Activated T-helper 1 cell treated with anti-CD3 and anti-CD28 coated beads, Interleukin-12 subunit alpha, Interleukin-12 subunit beta, Interleukin-2, Interleukin-4 antibody, amounts not matched to agents 30 ng/mL and 10 ng/mL and 1 ng/mL, durations not matched to agents 14 hours and 24 hours and 36 hours (primary cell): Measurements from ENCODE around the gene ARHGAP4. TPM values are rescaled to one million over a fixed set of nuclear protein-coding genes. Genes with fewer than 3 reads are reported as not detected.
A peak's percentile ranks its signal among the peaks of the same experiment; 100 is the strongest.

Source experiments
- DNase-seq: peaks from one replicate; pipeline ENCODE4 v3.0.0; 2021; ENCODE audit warnings: low spot score
- H3K27ac Mint-ChIP-seq: one replicate; pipeline ENCODE4 v1.8.0; 2021; ENCODE audit warnings: mild to moderate bottlenecking, mixed read lengths
- H3K27me3 Mint-ChIP-seq: one replicate; pipeline ENCODE4 v1.8.0; 2022; ENCODE audit warnings: mild to moderate bottlenecking, moderate library complexity, mixed read lengths; ENCODE audit not compliant: insufficient read depth
- H3K36me3 Mint-ChIP-seq: one replicate; pipeline ENCODE4 v1.8.0; 2021; ENCODE audit warnings: low read depth, mixed read lengths
- H3K4me1 Mint-ChIP-seq: one replicate; pipeline ENCODE4 v1.8.0; 2021; ENCODE audit warnings: low read depth, mixed read lengths
- H3K4me3 Mint-ChIP-seq: one replicate; pipeline ENCODE4 v1.8.0; 2021; ENCODE audit warnings: mild to moderate bottlenecking, moderate library complexity, mixed read lengths
- H3K9me3 Mint-ChIP-seq: one replicate; pipeline ENCODE4 v1.8.0; 2021; ENCODE audit warnings: mixed read lengths
- intact Hi-C: fragments of 100-400 bp; cut with micrococcal nuclease; formaldehyde crosslinking; loops from one replicate; pipeline ENCODE4 v1.15.1; 2024
- total RNA-seq: library from RNA; stranded (reverse); gene quantifications from 2 replicates; pipeline ENCODE4 v1.2.3, GENCODE V29; 2022

Gene ARHGAP4
- total RNA-seq: 128 TPM in 2 replicates

DNA sequence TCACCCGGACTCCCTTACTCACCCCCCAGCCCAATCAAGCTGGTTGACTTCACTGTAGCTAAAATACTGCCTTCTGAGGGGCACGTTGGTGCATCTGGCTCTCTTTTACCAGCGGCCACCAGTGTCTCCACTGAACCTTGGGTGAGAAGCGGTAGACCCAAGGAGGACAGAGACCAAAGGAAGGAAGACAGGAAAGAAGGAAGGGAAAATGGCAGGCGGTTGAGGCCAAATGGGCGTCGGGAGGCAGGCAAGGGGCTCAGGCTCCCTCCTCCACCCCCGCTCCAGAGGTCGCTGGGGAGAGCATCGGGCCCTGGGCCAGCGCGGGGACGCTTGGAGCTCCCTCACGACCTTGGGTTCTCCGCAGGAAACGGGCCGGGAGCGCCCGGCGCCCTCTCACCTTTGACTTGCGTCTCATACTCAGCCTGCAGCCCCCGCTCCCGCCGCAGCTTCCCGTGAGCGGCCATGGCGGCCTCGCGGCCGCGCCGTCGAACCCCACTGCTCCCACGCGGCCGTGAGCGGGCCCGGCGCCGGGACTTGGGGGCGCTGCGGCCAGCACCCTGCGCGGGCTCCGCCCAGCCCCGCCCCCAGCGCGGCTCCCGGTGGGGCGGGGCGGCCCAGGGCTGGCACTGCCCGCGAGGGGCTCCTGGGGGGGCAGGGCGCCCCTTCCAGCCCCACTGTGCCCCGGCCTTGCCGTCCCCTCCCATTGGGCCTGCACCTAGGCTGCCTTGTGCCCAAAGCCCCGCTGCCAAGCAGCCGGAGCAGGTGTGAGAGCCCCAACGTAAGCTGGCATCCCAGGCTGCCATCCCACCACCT lies at the start of gene ARHGAP4:
ARHGAP4 (minus strand) TSS at position 526 of the 813 bp plus-strand sequence; CDS start at position 464, 62 bp downstream.
- H3K36me3 Mint-ChIP-seq: peaks cover 6% of the 10 kb centered on the region

DNA sequence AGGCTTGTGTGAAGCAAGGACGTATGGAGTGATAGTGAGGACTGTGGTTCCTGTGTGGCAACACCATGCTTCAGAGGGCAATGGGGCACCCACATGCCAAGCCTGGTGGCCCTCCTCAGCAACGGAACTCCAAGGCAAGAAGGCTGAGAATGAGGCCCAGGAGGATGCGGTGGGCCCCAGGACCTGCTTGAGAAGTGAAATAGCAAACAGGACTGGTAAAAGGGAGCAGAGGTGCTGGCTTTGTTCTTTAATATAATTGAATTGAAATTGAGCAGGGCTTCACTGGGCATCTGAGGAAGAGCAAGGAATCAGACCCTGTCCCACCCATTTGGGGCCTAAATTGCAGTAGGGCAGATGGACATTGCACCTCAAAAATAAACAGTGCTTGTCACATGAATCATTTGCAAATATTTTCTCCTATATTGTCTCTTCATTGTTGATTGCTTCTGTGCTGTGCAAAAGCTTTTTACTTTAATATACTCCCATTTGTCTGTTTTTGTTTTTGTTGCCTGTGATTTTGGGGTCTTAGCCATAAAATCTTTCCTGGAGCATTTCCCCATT lies 48.7 kb upstream of the ARHGAP4 start:
- H3K27ac Mint-ChIP-seq: peak overlapping the region; percentile 95
- H3K4me3 Mint-ChIP-seq: no peak overlapping the region
- intact Hi-C loops: loop anchor here (10.0 kb wide), 1 partner anchor 540 kb away; the partner anchor contains the start of gene FAM3A
- no peaks in the 10 kb centered on the region for H3K9me3 Mint-ChIP-seq
- peaks cover 22% of the 10 kb centered on the region for H3K4me1 Mint-ChIP-seq
- no peaks in the 10 kb centered on the region for H3K27me3 Mint-ChIP-seq
- H3K36me3 Mint-ChIP-seq: peaks cover 2% of the 10 kb centered on the region
- no peak for DNase-seq

More for the DNA sequence above, at the start of gene ARHGAP4:
- intact Hi-C loops: loop anchor here (1.0 to 10.0 kb wide), 9 partner anchors 9 to 551 kb away; partner anchors contain the start of genes ABCD1, BCAP31, IRAK1 and LAGE3
- peak; percentile 40 for DNase-seq
- Mint-ChIP-seq H3K27me3 (no peaks in the 10 kb centered on the region), H3K27ac (peak within 1 kb of the TSS; percentile 97), H3K4me1 (peaks cover 30% of the 10 kb centered on the region), H3K4me3 (peak within 1 kb of the TSS; percentile 96), H3K9me3 (no peaks in the 10 kb centered on the region)

DNA sequence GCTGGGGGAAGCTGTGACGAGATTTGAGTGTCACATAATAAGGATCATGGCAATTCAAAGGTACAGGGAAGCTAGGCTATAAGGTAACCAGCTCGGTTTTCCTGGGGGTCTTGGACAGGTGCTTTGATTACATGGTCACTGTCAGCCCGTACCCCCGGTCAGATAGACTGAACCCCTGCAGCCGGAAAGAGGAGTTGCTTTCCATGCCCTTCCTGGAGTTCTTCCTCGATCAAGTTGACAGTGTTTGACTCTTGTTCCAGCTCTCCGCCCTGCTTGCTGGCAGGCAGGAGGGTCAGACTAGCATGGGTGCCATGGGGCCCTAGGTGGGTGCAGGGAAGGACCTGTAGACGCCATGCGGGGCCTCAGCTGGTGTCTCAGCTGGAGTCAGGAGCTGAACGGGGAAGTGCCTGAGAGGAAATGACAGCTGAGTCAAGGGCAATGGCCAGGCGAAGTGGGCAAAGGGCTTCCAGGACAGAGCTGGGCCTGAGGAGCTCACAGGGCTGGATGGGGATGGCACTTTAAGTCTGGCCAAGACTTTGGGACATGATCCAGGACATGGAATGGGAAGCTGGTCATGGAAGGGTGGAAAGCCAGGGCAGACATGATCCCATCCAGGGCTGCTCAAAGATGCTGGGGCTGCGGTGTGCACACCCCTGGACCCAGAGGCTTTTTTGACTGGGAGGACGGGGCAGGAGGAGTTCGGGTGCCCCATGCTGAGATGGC lies 48.1 kb upstream of the ARHGAP4 start:
- Mint-ChIP-seq H3K4me3 (peak overlapping the region; percentile 28), H3K9me3 (no peaks in the 10 kb centered on the region), H3K4me1 (peaks cover 22% of the 10 kb centered on the region), H3K27ac (peak overlapping the region; percentile 95), H3K36me3 (peaks cover 6% of the 10 kb centered on the region), H3K27me3 (no peaks in the 10 kb centered on the region)
- intact Hi-C loops: loop anchor here (10.0 kb wide), 1 partner anchor 541 kb away; the partner anchor contains the start of gene FAM3A
- no peak for DNase-seq

DNA sequence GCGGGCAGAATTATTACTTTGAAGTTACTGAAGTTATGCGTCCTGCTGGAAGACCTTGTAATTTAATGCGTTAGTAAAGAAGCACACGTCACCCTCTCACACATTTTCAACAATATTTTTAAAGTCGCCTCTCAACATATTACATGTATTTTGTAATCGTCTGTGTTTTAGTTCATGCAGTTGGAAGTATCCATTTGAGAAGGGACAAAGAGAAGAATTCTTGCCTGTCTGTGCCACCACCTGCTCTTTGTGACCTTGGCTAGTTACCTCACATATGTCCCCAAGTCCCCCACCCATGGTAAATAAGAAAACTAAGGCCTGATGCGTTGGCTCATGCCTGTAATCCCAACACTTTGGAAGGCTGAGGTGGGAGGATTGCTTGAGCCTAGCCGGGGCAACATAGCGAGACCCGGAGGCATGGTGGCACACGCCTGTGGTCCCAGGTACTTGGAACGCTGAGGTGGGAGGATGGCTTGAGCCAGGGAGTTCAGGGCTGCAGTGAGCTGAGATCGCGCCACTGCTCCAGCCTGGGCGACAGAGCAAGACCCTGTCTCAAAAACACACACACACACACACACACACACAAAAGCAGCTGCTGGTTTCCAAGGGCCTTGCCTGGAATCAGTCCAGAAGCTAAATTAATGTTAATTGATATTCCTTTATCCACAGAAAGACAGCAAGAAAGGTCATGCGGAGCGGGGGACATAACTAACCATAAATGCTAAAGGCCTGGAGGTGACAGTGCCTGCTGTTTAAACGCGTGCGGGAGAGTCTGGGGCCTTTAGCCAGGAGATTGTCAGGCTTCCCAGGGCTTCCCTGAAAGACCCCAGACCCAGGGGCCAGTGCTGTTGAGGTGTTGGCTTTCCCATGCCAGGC lies 47.3 kb upstream of the ARHGAP4 start:
- Mint-ChIP-seq H3K27me3 (no peaks in the 10 kb centered on the region), H3K36me3 (peaks cover 7% of the 10 kb centered on the region), H3K27ac (peak overlapping the region; percentile 95), H3K4me1 (peaks cover 24% of the 10 kb centered on the region), H3K9me3 (no peaks in the 10 kb centered on the region), H3K4me3 (peak overlapping the region; percentile 89)
- intact Hi-C loops: loop anchor here (2.0 to 10.0 kb wide), 4 partner anchors 47 to 541 kb away; partner anchors contain the start of genes FAM3A and LAGE3
- no peak for DNase-seq

DNA sequence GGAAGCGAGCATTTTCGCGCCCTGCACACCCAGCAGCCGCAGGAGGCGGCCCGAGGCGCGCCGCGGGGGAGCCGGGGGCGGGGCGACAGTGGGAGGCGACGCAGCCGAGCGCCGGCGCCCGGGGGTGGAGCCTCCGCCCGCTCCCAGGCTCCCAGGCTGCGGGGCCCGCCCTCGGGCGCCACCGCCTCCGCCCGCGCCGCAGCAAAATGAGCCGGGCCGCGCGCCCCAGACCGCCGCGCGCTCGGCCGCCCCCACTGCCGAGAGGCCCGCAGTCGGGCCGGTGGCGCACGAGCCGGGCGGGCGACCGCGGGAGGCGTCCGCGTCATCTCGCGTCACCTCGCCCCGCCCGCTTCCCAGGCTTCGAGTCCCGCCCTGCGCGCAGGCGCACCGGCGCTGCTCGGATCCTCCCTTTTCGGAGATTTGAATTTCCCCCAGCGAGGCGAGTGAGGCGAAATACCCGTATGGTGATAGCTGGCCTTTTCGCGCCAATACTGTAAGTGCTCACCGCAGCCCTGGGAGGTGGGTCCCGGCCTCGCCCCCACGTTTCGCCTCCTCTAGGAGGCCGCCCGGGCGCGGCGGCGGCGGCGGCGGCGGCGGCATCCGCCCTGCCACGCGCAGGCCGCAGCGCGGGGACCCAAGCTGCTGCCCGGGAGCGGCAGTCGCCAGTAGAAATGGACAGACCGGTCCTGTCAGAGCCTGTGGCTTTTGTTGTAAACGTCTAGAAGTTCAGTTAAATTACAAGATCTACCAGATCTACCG lies 46.5 kb upstream of the ARHGAP4 start, which contains the start of gene TMEM187:
TMEM187 (plus strand) TSS at position 387 of the 759 bp plus-strand sequence. CDS start 9,309 bp downstream, outside the sequence.
- peak within 1 kb of the TSS; percentile 100 for H3K4me3 Mint-ChIP-seq
- peaks cover 32% of the 10 kb centered on the region for H3K4me1 Mint-ChIP-seq
- intact Hi-C loops: loop anchor here (1.0 to 10.0 kb wide), 8 partner anchors 9 to 542 kb away; partner anchors contain the start of genes EMD, FAM3A, IDH3G and LAGE3

DNA sequence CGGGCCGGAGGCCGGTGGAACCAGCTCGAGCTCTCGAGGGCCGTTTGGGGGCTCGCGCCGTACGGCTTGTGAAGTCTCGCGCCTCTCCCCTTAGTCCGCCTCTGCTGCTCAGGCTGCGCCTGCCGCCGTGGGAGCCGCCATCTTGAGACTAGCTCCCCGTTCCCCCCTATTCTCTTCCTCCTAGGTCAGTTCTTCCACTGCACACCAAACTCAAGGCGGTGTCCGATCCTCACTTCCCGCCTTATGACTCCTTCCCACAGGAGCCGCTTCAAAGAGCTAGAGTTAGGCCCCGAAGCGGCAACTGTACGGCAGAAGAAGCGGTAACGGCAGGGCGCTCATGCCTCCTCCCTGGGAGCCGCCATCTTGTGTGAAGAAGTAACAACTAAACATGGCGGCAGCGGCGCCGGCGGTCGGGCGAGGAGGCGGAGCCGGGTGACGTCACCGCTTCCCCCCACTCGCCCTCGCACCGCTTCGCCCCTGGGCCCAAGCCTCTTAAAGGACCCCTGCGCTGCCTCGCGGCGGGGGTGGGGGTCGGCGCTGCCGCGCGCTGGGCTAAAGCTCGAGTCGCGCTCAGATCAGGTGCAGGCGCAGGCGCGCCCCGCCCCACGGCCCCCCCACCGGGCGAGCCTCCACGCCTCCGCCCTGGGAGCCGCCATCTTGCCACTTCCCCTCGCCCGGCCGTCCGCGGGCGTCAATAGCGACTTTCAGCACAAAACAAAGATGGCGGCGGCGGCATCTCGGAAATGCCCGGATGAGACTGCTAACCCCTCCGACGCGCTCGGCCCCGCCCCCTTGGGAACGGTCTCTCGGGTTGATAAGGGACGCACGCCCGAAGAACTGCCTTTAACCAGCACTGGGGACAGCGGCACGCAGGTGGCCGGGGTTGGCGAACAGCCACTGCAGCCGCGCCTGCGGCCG lies 45.6 kb upstream of the ARHGAP4 start, which contains the start of gene HCFC1:
HCFC1 (minus strand) TSS at position 369 of the 918 bp plus-strand sequence. CDS start 978 bp downstream, outside the sequence.
- Mint-ChIP-seq H3K4me3 (peak within 1 kb of the TSS; percentile 100), H3K9me3 (no peaks in the 10 kb centered on the region), H3K36me3 (peaks cover 18% of the 10 kb centered on the region), H3K4me1 (peaks cover 37% of the 10 kb centered on the region), H3K27me3 (no peaks in the 10 kb centered on the region), H3K27ac (peak within 1 kb of the TSS; percentile 100)
- peak; percentile 87 for DNase-seq
- intact Hi-C loops: loop anchor here (1.0 to 10.0 kb wide), 11 partner anchors 10 to 543 kb away; partner anchors contain the start of genes ABCD1, BCAP31, CCNQ and EMD

More for the DNA sequence above, 46.5 kb upstream of the ARHGAP4 start, which contains the start of gene TMEM187:
- Mint-ChIP-seq H3K36me3 (peaks cover 14% of the 10 kb centered on the region), H3K27ac (peak within 1 kb of the TSS; percentile 100), H3K27me3 (no peaks in the 10 kb centered on the region), H3K9me3 (no peaks in the 10 kb centered on the region)
- peak; percentile 85 for DNase-seq

DNA sequence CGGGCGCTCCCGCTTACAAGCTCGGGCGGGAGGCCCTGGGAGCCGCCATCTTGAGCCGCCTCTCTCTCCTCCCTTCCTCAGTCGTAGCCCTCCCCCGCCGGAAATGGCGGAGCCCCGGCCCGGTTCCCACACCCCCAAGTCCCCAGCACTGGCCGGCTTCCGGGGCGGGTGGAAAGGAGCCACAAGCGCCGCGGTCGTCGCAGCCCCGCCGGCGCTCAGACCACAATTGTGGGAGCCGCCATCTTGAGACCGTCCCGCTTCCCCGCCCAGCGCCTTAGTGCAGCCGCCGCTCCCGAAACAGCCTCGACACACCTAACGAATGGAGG lies 45.0 kb upstream of the ARHGAP4 start:
- H3K27me3 Mint-ChIP-seq: no peaks in the 10 kb centered on the region
- intact Hi-C loops: loop anchor here (1.0 to 10.0 kb wide), 4 partner anchors 43 to 544 kb away; partner anchors contain the start of genes ABCD1, BCAP31, CCNQ and FAM3A
- peak; percentile 83 for DNase-seq
- no peaks in the 10 kb centered on the region for H3K9me3 Mint-ChIP-seq
- H3K4me1 Mint-ChIP-seq: peaks cover 37% of the 10 kb centered on the region
- H3K4me3 Mint-ChIP-seq: peak overlapping the region; percentile 100
- H3K27ac Mint-ChIP-seq: peak overlapping the region; percentile 100
- peaks cover 18% of the 10 kb centered on the region for H3K36me3 Mint-ChIP-seq

DNA sequence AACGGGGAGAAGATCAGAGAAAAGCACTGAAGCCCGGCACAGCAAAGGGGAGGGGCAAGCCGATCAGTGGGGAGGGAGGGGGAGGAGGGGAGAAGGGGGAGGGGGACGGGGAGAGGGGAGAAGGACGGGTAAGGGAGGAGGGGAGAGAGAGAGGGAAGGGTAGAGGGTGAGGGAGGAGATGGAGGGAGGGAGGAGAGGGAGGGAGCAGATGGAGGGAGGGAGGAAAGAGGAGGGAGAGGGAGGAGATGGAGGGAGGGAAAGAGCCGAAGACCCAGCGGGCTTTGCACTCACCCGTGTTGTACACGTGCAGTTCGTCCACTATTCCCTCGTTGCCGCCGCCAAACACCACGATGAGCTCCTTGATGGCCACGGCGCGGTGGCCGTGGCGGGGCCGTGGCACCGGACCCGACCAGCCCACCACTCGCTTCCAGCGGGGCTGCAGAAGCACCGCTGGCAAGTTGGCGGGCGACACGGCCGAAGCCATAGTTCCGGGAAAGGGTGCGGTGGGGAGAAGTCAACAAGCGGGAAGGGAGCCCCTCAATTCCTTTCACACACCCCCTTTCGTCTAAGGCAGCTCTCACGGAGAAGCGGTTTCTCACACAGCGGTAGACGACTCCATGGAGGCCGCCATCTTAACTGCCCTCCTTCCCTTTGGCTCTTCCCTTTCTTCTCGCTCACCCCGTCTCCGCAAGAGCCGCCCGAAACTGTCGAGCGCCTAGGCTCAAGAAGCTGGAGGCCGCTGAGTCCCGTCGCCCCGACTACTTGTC lies 44.5 kb upstream of the ARHGAP4 start:
- H3K4me3 Mint-ChIP-seq: peak overlapping the region; percentile 100
- H3K27me3 Mint-ChIP-seq: no peaks in the 10 kb centered on the region
- peak overlapping the region; percentile 100 for H3K27ac Mint-ChIP-seq
- H3K9me3 Mint-ChIP-seq: no peaks in the 10 kb centered on the region
- DNase-seq: no peak
- H3K4me1 Mint-ChIP-seq: peaks cover 33% of the 10 kb centered on the region
- intact Hi-C loops: loop anchor here (1.0 to 10.0 kb wide), 4 partner anchors 42 to 544 kb away; partner anchors contain the start of genes ABCD1, BCAP31, CCNQ and FAM3A
- peaks cover 18% of the 10 kb centered on the region for H3K36me3 Mint-ChIP-seq

DNA sequence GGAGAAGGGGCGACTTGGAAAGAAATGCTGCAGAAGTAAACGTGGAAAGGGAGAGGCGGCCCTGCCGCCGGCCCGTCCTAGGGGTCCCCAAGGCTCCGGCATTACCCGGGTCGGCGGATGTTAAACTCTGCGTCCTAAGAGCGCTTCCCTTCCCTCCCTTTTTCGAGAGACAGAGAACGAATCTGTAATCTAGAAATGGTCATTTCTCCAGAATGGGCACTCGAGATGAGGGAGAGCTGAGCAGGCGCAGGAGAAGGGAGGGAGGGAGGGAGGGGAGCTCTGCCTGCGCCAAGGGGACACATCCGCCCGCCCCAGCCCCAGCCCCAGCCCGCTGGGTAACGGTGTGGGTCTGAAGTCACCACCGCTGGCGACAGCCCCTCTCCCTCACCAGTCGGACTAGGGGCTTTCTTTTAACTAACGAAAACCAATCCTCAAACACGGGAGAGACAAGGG lies 43.9 kb upstream of the ARHGAP4 start:
- intact Hi-C loops: loop anchor here (1.0 to 10.0 kb wide), 3 partner anchors 95 to 545 kb away; partner anchors contain the start of genes CCNQ and FAM3A
- H3K27me3 Mint-ChIP-seq: no peaks in the 10 kb centered on the region
- peaks cover 33% of the 10 kb centered on the region for H3K4me1 Mint-ChIP-seq

More for the DNA sequence above, 43.9 kb upstream of the ARHGAP4 start:
- no peak for DNase-seq
- Mint-ChIP-seq H3K27ac (peak overlapping the region; percentile 78), H3K9me3 (no peaks in the 10 kb centered on the region), H3K36me3 (peaks cover 18% of the 10 kb centered on the region), H3K4me3 (peak overlapping the region; percentile 100)
